Measurements from ENCODE around the gene PMAIP1.

PMAIP1 gene

GRCh38 chr18:59867337-59868104 lies 32.3 kb upstream of the PMAIP1 start:
- no peak overlapping the region for H3K4me3 ChIP-seq (ENCODE audit: extremely low read depth, insufficient read depth, low read length, poor library complexity, severe bottlenecking)
- no peaks in the 10 kb centered on the region for H3K9me3 ChIP-seq (ENCODE audit: control insufficient read depth, low read length)
- H3K27ac ChIP-seq (ENCODE audit: low read depth, low read length, severe bottlenecking), result no peak overlapping the region
- no peaks in the 10 kb centered on the region for H3K4me1 ChIP-seq (ENCODE audit: control insufficient read depth, insufficient read depth, low read length, poor library complexity, severe bottlenecking)
- 29 to 57% methylated on average over 2 of the region's 5 CpGs for WGBS, 2 experiments (ENCODE audit: insufficient coverage in 2 of 2)
- H3K36me3 ChIP-seq (ENCODE audit: control insufficient read depth, insufficient read depth, low read length), result no peaks in the 10 kb centered on the region

GRCh38 chr18:59870623-59871130 lies 29.1 kb upstream of the PMAIP1 start:
- Histone ChIP-seq H3K4me3 (ENCODE audit: extremely low read depth, insufficient read depth, low read length, poor library complexity, severe bottlenecking) (no peak overlapping the region), H3K4me1 (ENCODE audit: control insufficient read depth, insufficient read depth, low read length, poor library complexity, severe bottlenecking) (peaks cover 7% of the 10 kb centered on the region), H3K36me3 (ENCODE audit: control insufficient read depth, insufficient read depth, low read length) (no peaks in the 10 kb centered on the region), H3K9me3 (ENCODE audit: control insufficient read depth, low read length) (no peaks in the 10 kb centered on the region), H3K27ac (ENCODE audit: low read depth, low read length, severe bottlenecking) (no peak overlapping the region)

DNA sequence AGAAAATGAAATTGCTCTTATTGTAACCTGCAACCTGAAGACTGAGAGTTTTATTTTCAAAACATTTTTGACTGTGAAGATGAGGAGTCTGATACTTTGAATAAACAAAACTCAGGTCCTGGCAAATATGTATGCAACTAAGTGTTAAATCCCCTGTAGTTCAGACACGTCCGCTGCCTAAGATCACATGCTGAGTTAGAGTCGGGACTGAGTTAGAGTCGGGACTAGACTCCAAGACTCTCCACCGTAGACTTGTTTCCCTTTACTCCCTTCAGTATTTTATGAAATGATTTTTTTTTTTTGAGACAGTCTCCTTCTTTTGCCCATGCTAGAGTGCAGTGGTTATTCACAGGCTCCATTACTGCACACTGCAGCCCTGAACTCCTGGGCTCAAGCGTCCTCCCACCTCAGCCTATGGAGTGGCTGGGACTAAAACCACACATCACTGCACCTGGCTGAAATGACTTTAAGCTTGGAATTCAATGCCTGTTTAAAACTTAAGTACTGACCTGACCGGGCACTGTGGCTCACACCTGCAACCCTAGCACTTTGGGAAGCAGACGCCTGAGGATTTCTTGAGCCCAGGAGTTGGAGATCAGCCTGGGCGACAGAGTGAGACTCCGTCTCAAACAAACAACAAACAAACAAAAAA lies 28.0 kb upstream of the PMAIP1 start:
- H3K9me3 ChIP-seq (ENCODE audit: control insufficient read depth, low read length), result no peaks in the 10 kb centered on the region
- no peak overlapping the region for H3K27ac ChIP-seq (ENCODE audit: low read depth, low read length, severe bottlenecking)
- H3K36me3 ChIP-seq (ENCODE audit: control insufficient read depth, insufficient read depth, low read length), result no peaks in the 10 kb centered on the region
- 76 to 88% methylated on average over 4 to 6 of the region's 10 CpGs for WGBS, 2 experiments (ENCODE audit: insufficient coverage in 2 of 2)
- no peak overlapping the region for H3K4me3 ChIP-seq (ENCODE audit: extremely low read depth, insufficient read depth, low read length, poor library complexity, severe bottlenecking)
- peaks cover 7% of the 10 kb centered on the region for H3K4me1 ChIP-seq (ENCODE audit: control insufficient read depth, insufficient read depth, low read length, poor library complexity, severe bottlenecking)

- H3K4me3 ChIP-seq (ENCODE audit: extremely low read depth, insufficient read depth, low read length, poor library complexity, severe bottlenecking), result no peak overlapping the region
- no CpG with 5 or more reads among the region's 2 CpGs for WGBS, 2 experiments (ENCODE audit: insufficient coverage in 2 of 2)
- H3K27ac ChIP-seq (ENCODE audit: low read depth, low read length, severe bottlenecking), result no peak overlapping the region
- H3K4me1 ChIP-seq (ENCODE audit: control insufficient read depth, insufficient read depth, low read length, poor library complexity, severe bottlenecking), result peaks cover 7% of the 10 kb centered on the region
- H3K36me3 ChIP-seq (ENCODE audit: control insufficient read depth, insufficient read depth, low read length), result no peaks in the 10 kb centered on the region
- H3K9me3 ChIP-seq (ENCODE audit: control insufficient read depth, low read length), result no peaks in the 10 kb centered on the region
Measured at GRCh38 chr18:59873641-59874040, 26.2 kb upstream of the PMAIP1 start.

DNA sequence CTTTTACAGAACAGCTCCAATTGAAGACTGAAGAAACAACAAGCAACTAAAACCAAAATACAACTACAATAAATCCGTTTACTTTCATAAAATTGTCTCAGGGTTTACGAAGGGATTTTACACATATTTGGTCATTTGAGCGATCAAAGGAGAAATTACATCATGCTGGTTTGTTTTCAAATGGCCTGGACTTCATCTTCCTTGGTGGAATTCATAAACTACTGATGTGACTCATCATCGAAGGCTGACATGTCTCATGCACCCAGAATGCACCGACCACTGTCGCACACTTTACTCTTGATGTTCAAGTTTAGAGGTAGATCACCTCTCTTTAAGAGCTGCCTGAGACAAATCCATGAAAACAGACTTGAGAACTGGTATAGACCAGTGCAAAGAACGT lies 25.6 kb upstream of the PMAIP1 start:
- no peak overlapping the region for H3K4me3 ChIP-seq (ENCODE audit: extremely low read depth, insufficient read depth, low read length, poor library complexity, severe bottlenecking)
- H3K4me1 ChIP-seq (ENCODE audit: control insufficient read depth, insufficient read depth, low read length, poor library complexity, severe bottlenecking), result peaks cover 7% of the 10 kb centered on the region
- 96 to 100% methylated on average over 5 to 7 of the region's 7 CpGs for WGBS, 2 experiments (ENCODE audit: insufficient coverage in 2 of 2)
- no peaks in the 10 kb centered on the region for H3K36me3 ChIP-seq (ENCODE audit: control insufficient read depth, insufficient read depth, low read length)
- no peaks in the 10 kb centered on the region for H3K9me3 ChIP-seq (ENCODE audit: control insufficient read depth, low read length)
- H3K27ac ChIP-seq (ENCODE audit: low read depth, low read length, severe bottlenecking), result no peak overlapping the region

GRCh38 chr18:59876310-59876626 lies 23.5 kb upstream of the PMAIP1 start:
- H3K36me3 ChIP-seq (ENCODE audit: control insufficient read depth, insufficient read depth, low read length), result no peaks in the 10 kb centered on the region
- no peak overlapping the region for H3K27ac ChIP-seq (ENCODE audit: low read depth, low read length, severe bottlenecking)
- H3K4me1 ChIP-seq (ENCODE audit: control insufficient read depth, insufficient read depth, low read length, poor library complexity, severe bottlenecking), result peaks cover 7% of the 10 kb centered on the region
- 100% methylated on average over 1 of the region's 3 CpGs; no CpG with 5 or more reads in 1 of the 2 experiments for WGBS, 2 experiments (ENCODE audit: insufficient coverage in 2 of 2)
- H3K4me3 ChIP-seq (ENCODE audit: extremely low read depth, insufficient read depth, low read length, poor library complexity, severe bottlenecking), result no peak overlapping the region
- H3K9me3 ChIP-seq (ENCODE audit: control insufficient read depth, low read length), result no peaks in the 10 kb centered on the region

GRCh38 chr18:59877361-59877760 lies 22.4 kb upstream of the PMAIP1 start:
- H3K36me3 ChIP-seq (ENCODE audit: control insufficient read depth, insufficient read depth, low read length), result no peaks in the 10 kb centered on the region
- no CpG with 5 or more reads among the region's 1 CpG for WGBS, 2 experiments (ENCODE audit: insufficient coverage in 2 of 2)
- no peaks in the 10 kb centered on the region for H3K9me3 ChIP-seq (ENCODE audit: control insufficient read depth, low read length)
- H3K27ac ChIP-seq (ENCODE audit: low read depth, low read length, severe bottlenecking), result no peak overlapping the region
- peaks cover 18% of the 10 kb centered on the region for H3K4me1 ChIP-seq (ENCODE audit: control insufficient read depth, insufficient read depth, low read length, poor library complexity, severe bottlenecking)
- H3K4me3 ChIP-seq (ENCODE audit: extremely low read depth, insufficient read depth, low read length, poor library complexity, severe bottlenecking), result no peak overlapping the region

DNA sequence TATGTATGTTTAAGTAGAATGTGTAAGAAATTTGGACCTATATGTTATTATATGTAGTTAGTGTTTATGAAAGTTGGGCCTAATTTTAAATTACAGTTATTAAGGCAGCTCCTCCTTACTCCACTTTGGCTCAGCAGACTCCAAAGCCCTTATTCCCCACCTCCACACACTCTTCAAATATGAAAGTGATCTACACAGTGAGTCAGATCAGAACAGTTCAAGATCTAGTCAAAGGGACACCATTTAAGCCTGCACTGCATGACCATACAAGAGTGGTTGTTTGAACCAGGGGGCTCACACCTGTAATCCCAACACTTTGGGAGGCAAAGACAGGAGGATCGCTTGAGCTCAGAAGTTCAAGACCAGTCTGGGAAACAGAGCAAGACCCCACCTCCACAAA lies 21.2 kb upstream of the PMAIP1 start:
- no peak overlapping the region for H3K4me3 ChIP-seq (ENCODE audit: extremely low read depth, insufficient read depth, low read length, poor library complexity, severe bottlenecking)
- peaks cover 17% of the 10 kb centered on the region for H3K4me1 ChIP-seq (ENCODE audit: control insufficient read depth, insufficient read depth, low read length, poor library complexity, severe bottlenecking)
- no CpG with 5 or more reads among the region's 1 CpG for WGBS, 2 experiments (ENCODE audit: insufficient coverage in 2 of 2)
- H3K9me3 ChIP-seq (ENCODE audit: control insufficient read depth, low read length), result no peaks in the 10 kb centered on the region
- H3K27ac ChIP-seq (ENCODE audit: low read depth, low read length, severe bottlenecking), result no peak overlapping the region
- no peaks in the 10 kb centered on the region for H3K36me3 ChIP-seq (ENCODE audit: control insufficient read depth, insufficient read depth, low read length)

- peaks cover 15% of the 10 kb centered on the region for H3K4me1 ChIP-seq (ENCODE audit: control insufficient read depth, insufficient read depth, low read length, poor library complexity, severe bottlenecking)
- peak overlapping the region; percentile 90 for H3K27ac ChIP-seq (ENCODE audit: low read depth, low read length, severe bottlenecking)
- peaks cover 5% of the 10 kb centered on the region for H3K9me3 ChIP-seq (ENCODE audit: control insufficient read depth, low read length)
- H3K4me3 ChIP-seq (ENCODE audit: extremely low read depth, insufficient read depth, low read length, poor library complexity, severe bottlenecking), result no peak overlapping the region
- H3K36me3 ChIP-seq (ENCODE audit: control insufficient read depth, insufficient read depth, low read length), result no peaks in the 10 kb centered on the region
- WGBS, 2 experiments (ENCODE audit: insufficient coverage in 2 of 2), result 61 to 91% methylated on average over 4 to 5 of the region's 11 CpGs
Measured at GRCh38 chr18:59881728-59882656, 17.8 kb upstream of the PMAIP1 start.

DNA sequence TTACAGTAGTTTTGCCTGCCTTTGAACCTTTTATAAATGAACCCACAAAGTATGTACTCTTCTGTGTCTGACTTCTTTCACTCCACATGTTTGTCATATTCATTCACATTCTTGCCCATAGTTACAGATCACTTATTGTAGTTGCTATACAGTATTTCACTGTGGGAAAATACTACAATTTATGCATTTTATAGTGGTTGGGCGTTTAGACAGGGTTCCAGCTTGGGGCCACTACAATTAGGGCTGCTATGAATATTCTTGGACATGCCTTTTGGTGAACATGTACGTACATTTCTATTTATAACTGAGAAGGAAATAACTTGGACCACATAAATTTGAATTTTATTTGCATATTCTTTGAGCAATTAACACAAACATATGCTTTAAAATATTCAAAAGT lies 15.4 kb upstream of the PMAIP1 start:
- Histone ChIP-seq H3K9me3 (ENCODE audit: control insufficient read depth, low read length) (peaks cover 5% of the 10 kb centered on the region), H3K4me3 (ENCODE audit: extremely low read depth, insufficient read depth, low read length, poor library complexity, severe bottlenecking) (no peak overlapping the region), H3K4me1 (ENCODE audit: control insufficient read depth, insufficient read depth, low read length, poor library complexity, severe bottlenecking) (peaks cover 15% of the 10 kb centered on the region), H3K36me3 (ENCODE audit: control insufficient read depth, insufficient read depth, low read length) (no peaks in the 10 kb centered on the region), H3K27ac (ENCODE audit: low read depth, low read length, severe bottlenecking) (no peak overlapping the region)
- no CpG with 5 or more reads among the region's 2 CpGs for WGBS, 2 experiments (ENCODE audit: insufficient coverage in 2 of 2)
